Keratinocyte (primary cell): ENCODE results near the gene MTRR. TPM values are rescaled to one million over a fixed set of nuclear protein-coding genes. Genes with fewer than 3 reads are reported as not detected.

ENCODE experiments used
- DNase-seq: peaks from one replicate; pipeline ENCODE4 v3.0.0-alpha.2; 2011; ENCODE audit warnings: low read depth, missing footprints, low spot score
- FAIRE-seq: peaks from 2 replicates; lab custom pipeline; 2011; peaks lifted over from hg19 to GRCh38; lab: Jason Lieb, UNC
- H2AFZ ChIP-seq: 2 replicates; pipeline ENCODE4 v1.6.0; 2012; ENCODE audit warnings: low read length, control low read depth, inconsistent platforms; ENCODE audit not compliant: control insufficient read depth
- H3K27ac ChIP-seq: 2 replicates; pipeline ENCODE4 v1.5.1; 2011; ENCODE audit warnings: low read length; ENCODE audit not compliant: control insufficient read depth, insufficient read depth
- H3K27me3 ChIP-seq: 3 replicates; pipeline ENCODE4 v1.6.0; 2011; ENCODE audit warnings: low read length; ENCODE audit not compliant: control insufficient read depth, insufficient read depth; ENCODE audit errors: extremely low read depth
- H3K36me3 ChIP-seq, 2 experiments: 2 replicates in 1 of 2; 3 replicates in 1 of 2; pipeline ENCODE4 v1.5.1; 2011; ENCODE audit warnings: low read length in 2 of 2, mild to moderate bottlenecking in 1 of 2; ENCODE audit not compliant: control insufficient read depth in 2 of 2, insufficient read depth in 2 of 2; ENCODE audit errors: extremely low read depth in 1 of 2
- H3K4me1 ChIP-seq: 3 replicates; pipeline ENCODE4 v1.5.1; 2011; ENCODE audit warnings: low read length; ENCODE audit not compliant: control insufficient read depth, insufficient read depth; ENCODE audit errors: extremely low read depth
- H3K4me2 ChIP-seq: 3 replicates; pipeline ENCODE4 v1.6.0; 2011; ENCODE audit warnings: low read depth, low read length; ENCODE audit not compliant: control insufficient read depth, insufficient read depth; ENCODE audit errors: extremely low read depth
- H3K4me3 ChIP-seq, 3 experiments: fragments of 200-600 bp in 1 of 3; sonication (generic) in 1 of 3; 2 replicates in 2 of 3; 3 replicates in 1 of 3; pipeline ENCODE4 v1.5.1; 2011 to 2016; ENCODE audit warnings: low read length in 3 of 3, mild to moderate bottlenecking in 3 of 3, control low read depth in 2 of 3, inconsistent platforms in 1 of 3, low read depth in 1 of 3, mixed read lengths in 1 of 3, mixed run types in 1 of 3, moderate library complexity in 1 of 3; ENCODE audit not compliant: control insufficient read depth in 2 of 3, insufficient read depth in 2 of 3; ENCODE audit errors: extremely low read depth in 1 of 3
- H3K79me2 ChIP-seq: 2 replicates; pipeline ENCODE4 v1.6.0; 2012; ENCODE audit warnings: low read length; ENCODE audit not compliant: control insufficient read depth, insufficient read depth
- H3K9ac ChIP-seq: 3 replicates; pipeline ENCODE4 v1.6.0; 2011; ENCODE audit warnings: low read length; ENCODE audit not compliant: control insufficient read depth, insufficient read depth; ENCODE audit errors: extremely low read depth
- H3K9me1 ChIP-seq: 3 replicates; pipeline ENCODE4 v1.6.0; 2011; ENCODE audit warnings: low read length; ENCODE audit not compliant: control insufficient read depth, insufficient read depth; ENCODE audit errors: extremely low read depth
- H3K9me3 ChIP-seq: 2 replicates; pipeline ENCODE4 v1.5.1; 2012; ENCODE audit warnings: low read depth, low read length; ENCODE audit not compliant: control insufficient read depth
- H4K20me1 ChIP-seq: 3 replicates; pipeline ENCODE4 v1.6.0; 2011; ENCODE audit warnings: low read length; ENCODE audit not compliant: control insufficient read depth, insufficient read depth; ENCODE audit errors: extremely low read depth
- CTCF ChIP-seq, 3 experiments: IDR thresholded peaks in 1 of 3; conservative IDR thresholded peaks in 1 of 3; optimal IDR thresholded peaks in 1 of 3; 2 replicates in 2 of 3; 3 replicates in 1 of 3; pipeline versions ENCODE3 to v1.5.1; 2011; ENCODE audit warnings: low read length in 3 of 3, mild to moderate bottlenecking in 3 of 3, moderate library complexity in 2 of 3, control low read depth in 1 of 3, inconsistent platforms in 1 of 3; ENCODE audit not compliant: insufficient read depth in 2 of 3; ENCODE audit errors: extremely low read depth in 1 of 3
- EZH2 ChIP-seq: IDR thresholded peaks from one replicate; pipeline ENCODE4 v1.6.1; 2012; ENCODE audit warnings: inconsistent platforms, mild to moderate bottlenecking, low read length, moderate library complexity
- dilution Hi-C: fragments of 300-500 bp; cut with MboI; formaldehyde crosslinking; loops from one replicate; pipeline ENCODE4 v1.7.0; 2020; ENCODE audit warnings: low sequenced_read_pairs; ENCODE audit not compliant: extremely low pct_ligation_motif_present
- polyA plus RNA-seq, 5 experiments: library from polyadenylated mRNA; depleted of rRNA in 3 of 5; stranded (reverse) in 3 of 5; stranded (forward) in 1 of 5; unstranded in 1 of 5; fragments of >200 nt; gene quantifications; 1 replicate in 1 of 5; 2 replicates in 3 of 5; 3 replicates in 1 of 5; pipeline versions ENCODE4 v1.2.1 to v1.2.3, GENCODE V29; 2011 to 2012; ENCODE audit warnings: missing spikeins in 2 of 5, low read depth in 1 of 5, low replicate concordance in 1 of 5

MTRR gene
- polyA plus RNA-seq, 1 donor (not counting 4 experiments of a cell fraction or from before 2014, with no cell fraction given): 45.5 TPM

- no peak for FAIRE-seq
- Histone ChIP-seq H3K27ac (no peak overlapping the region), H3K4me2 (no peak overlapping the region), H3K4me3 (no peak overlapping the region), H4K20me1 (no peaks in the 10 kb centered on the region), H3K27me3 (no peaks in the 10 kb centered on the region), H3K9me1 (no peaks in the 10 kb centered on the region), H2AFZ (no peak overlapping the region), H3K4me1 (no peaks in the 10 kb centered on the region), H3K9me3 (no peaks in the 10 kb centered on the region), H3K9ac (no peak overlapping the region), H3K79me2 (peaks cover 3% of the 10 kb centered on the region), H3K36me3 (peaks cover 24 to 27% of the 10 kb centered on the region in 2 experiments)
- dilution Hi-C loops: no loop called here
- no peak for DNase-seq
- TF ChIP-seq CTCF (optimal IDR thresholded peaks at IDR 0.05 in 1 of 3, IDR thresholded peaks at IDR 0.05 in 1 of 3, conservative IDR thresholded peaks at IDR 0.05 in 1 of 3; ENCODE audit: extremely low read depth in 1 of 3, insufficient read depth in 2 of 3, low read length in 3 of 3): no peak
- no peak for TF ChIP-seq EZH2
Observed at GRCh38 chr5:7888901-7889300, 20.0 kb downstream of the MTRR start.

GRCh38 chr5:7894439-7894838 is 25.5 kb downstream of the MTRR start:
- Histone ChIP-seq H3K36me3 (peaks cover 33 to 42% of the 10 kb centered on the region in 2 experiments), H3K4me3 (no peak overlapping the region), H4K20me1 (no peaks in the 10 kb centered on the region), H3K27ac (no peak overlapping the region), H3K27me3 (no peaks in the 10 kb centered on the region), H3K4me1 (no peaks in the 10 kb centered on the region), H3K9ac (no peak overlapping the region), H3K4me2 (no peak overlapping the region), H3K79me2 (no peaks in the 10 kb centered on the region), H3K9me1 (no peaks in the 10 kb centered on the region), H2AFZ (no peak overlapping the region), H3K9me3 (no peaks in the 10 kb centered on the region)
- dilution Hi-C loops: no loop called here
- TF ChIP-seq CTCF (optimal IDR thresholded peaks at IDR 0.05 in 1 of 3, IDR thresholded peaks at IDR 0.05 in 1 of 3, conservative IDR thresholded peaks at IDR 0.05 in 1 of 3; ENCODE audit: extremely low read depth in 1 of 3, insufficient read depth in 2 of 3, low read length in 3 of 3) (no peak), EZH2 (no peak)
- FAIRE-seq (no peak), DNase-seq (no peak)
